Measurements from ENCODE around the gene SOCS1. TPM values are rescaled to one million over a fixed set of nuclear protein-coding genes. Genes with fewer than 3 reads are reported as not detected.
"Not testable (repeated sequence)": the region's sequence is repeated elsewhere in the genome, so short reads cannot be mapped to it uniquely, and the experiment has no call there.

SOCS1 gene
- total and polyA plus RNA-seq, 2 of the 4 experiments (the other 2 are of a cell fraction) = 2.0 to 22.0 TPM

- intact Hi-C loops (cut with micrococcal nuclease); H2BK20ac ChIP-seq (ENCODE audit: low read depth, low read length); H3K27ac ChIP-seq (ENCODE audit: insufficient read depth, low read length); H3K79me1 ChIP-seq (ENCODE audit: low read depth in 1 of 2, low read length in 2 of 2); BruUV-seq (replicated peaks); in situ Hi-C loops (cut with MboI; ENCODE audit: low sequenced_read_pairs); H3K9me3 ChIP-seq (ENCODE audit: control insufficient read depth, insufficient read depth, low read length); H4K91ac ChIP-seq (ENCODE audit: insufficient read depth, low read depth, low read length); dilution Hi-C loops (cut with HindIII; ENCODE audit: low sequenced_read_pairs, unreplicated experiment); H3K4me3 ChIP-seq (ENCODE audit: insufficient read depth, low read depth, low read length); CTCF ChIA-PET; H2BK5ac ChIP-seq (ENCODE audit: low read depth, low read length, poor library complexity, severe bottlenecking); H3K36me3 ChIP-seq (ENCODE audit: control insufficient read depth, insufficient read depth, low read length); H2AK9ac ChIP-seq (replicated peaks; ENCODE audit: low read depth, low read length, poor library complexity); H2AFZ ChIP-seq (replicated peaks; ENCODE audit: low read length, poor library complexity); H4K20me1 ChIP-seq (ENCODE audit: insufficient read depth, low read length); H2AK5ac ChIP-seq (ENCODE audit: low read depth, low read length); DNase-seq; H2BK120ac ChIP-seq (ENCODE audit: low read depth, low read length); H4K8ac ChIP-seq (ENCODE audit: low read depth in 2 of 2, low read length in 2 of 2); POLR2A ChIA-PET (ENCODE audit: unreplicated experiment); H3K4ac ChIP-seq (ENCODE audit: low read depth, low read length); H3K4me1 ChIP-seq (ENCODE audit: control insufficient read depth, insufficient read depth, low read length); H3K9ac ChIP-seq (ENCODE audit: low read depth, low read length); ATAC-seq (ENCODE audit: low read depth); H3K18ac ChIP-seq (ENCODE audit: low read depth, low read length); H3K14ac ChIP-seq (replicated peaks; ENCODE audit: low read depth, low read length); H4K5ac ChIP-seq (ENCODE audit: low read depth, low read length); H3K56ac ChIP-seq (ENCODE audit: extremely low read depth, insufficient read depth, low read length); H3K23ac ChIP-seq (ENCODE audit: low read depth, low read length); H3K9me1 ChIP-seq (ENCODE audit: insufficient read depth, low read length); H3K4me2 ChIP-seq (ENCODE audit: low read depth, low read length); H2BK15ac ChIP-seq (ENCODE audit: low read depth, low read length): not testable (repeated sequence)
- H3K27me3 ChIP-seq (ENCODE audit: control insufficient read depth, insufficient read depth, low read length) = peaks cover 11% of the 10 kb centered on the region
- no CpG with 5 or more reads among the region's 4 CpGs for WGBS, 2 experiments (ENCODE audit: extremely low coverage in 2 of 2, insufficient read length in 1 of 2)
Measured at GRCh38 chr16:11289696-11290095, 33.7 kb upstream of the SOCS1 start.

Data from IMR-90 (cell line).